T1000 (cell line): ENCODE data around the gene XPNPEP3.
"Not testable (repeated sequence)": the region's sequence is repeated elsewhere in the genome, so short reads cannot be mapped to it uniquely, and the experiment has no call there.

Source experiments
- DNase-seq: peaks from one replicate; lab custom pipeline; 2025; ENCODE audit warnings: mixed read lengths; lab: John Stamatoyannopoulos, UW

XPNPEP3 gene

GRCh38 chr22:40857309-40857855, 434 bp downstream of the XPNPEP3 start:
- DNase-seq: no peak

GRCh38 chr22:40862013-40862412, 5.1 kb downstream of the XPNPEP3 start, which contains the start of gene DNAJB7:
Gene DNAJB7 (minus strand): TSS chr22:40862113. CDS start chr22:40861994, 119 bp downstream.
- DNase-seq: no peak

GRCh38 chr22:40862537-40862936, 5.6 kb downstream of the XPNPEP3 start:
- DNase-seq: no peak

- no peak for DNase-seq
These were observed 10.2 kb downstream of the XPNPEP3 start for GRCh38 chr22:40867109-40867508.

GRCh38 chr22:40868379-40868778, 11.4 kb downstream of the XPNPEP3 start:
- not testable (repeated sequence) for DNase-seq

- DNase-seq: no peak
These were observed 17.1 kb downstream of the XPNPEP3 start for GRCh38 chr22:40874016-40874415.

GRCh38 chr22:40875111-40875510, 18.2 kb downstream of the XPNPEP3 start:
- DNase-seq: no peak

GRCh38 chr22:40876907-40877306, 20.0 kb downstream of the XPNPEP3 start:
- DNase-seq: no peak

GRCh38 chr22:40877488-40877887, 20.5 kb downstream of the XPNPEP3 start:
- DNase-seq: no peak

GRCh38 chr22:40878922-40879321, 22.0 kb downstream of the XPNPEP3 start:
- no peak for DNase-seq

GRCh38 chr22:40889116-40889515, 32.2 kb downstream of the XPNPEP3 start:
- no peak for DNase-seq

- no peak for DNase-seq
These were observed 33.9 kb downstream of the XPNPEP3 start for GRCh38 chr22:40890881-40891280.

GRCh38 chr22:40894417-40894816, 37.5 kb downstream of the XPNPEP3 start:
- no peak for DNase-seq

- no peak for DNase-seq
These were observed 42.0 kb downstream of the XPNPEP3 start for GRCh38 chr22:40898850-40899357.

GRCh38 chr22:40904101-40904500, 47.2 kb downstream of the XPNPEP3 start:
- DNase-seq: no peak

GRCh38 chr22:40908895-40909294, 51.9 kb downstream of the XPNPEP3 start:
- no peak for DNase-seq

GRCh38 chr22:40911772-40912171, 54.8 kb downstream of the XPNPEP3 start:
- no peak for DNase-seq

GRCh38 chr22:40912987-40913386, 56.0 kb downstream of the XPNPEP3 start:
- DNase-seq: not testable (repeated sequence)

GRCh38 chr22:40919446-40919845, 62.5 kb downstream of the XPNPEP3 start:
- DNase-seq: no peak

- no peak for DNase-seq
These were observed 63.6 kb downstream of the XPNPEP3 start for GRCh38 chr22:40920526-40920925.

- no peak for DNase-seq
These were observed 65.7 kb downstream of the XPNPEP3 start for GRCh38 chr22:40922484-40923303.

GRCh38 chr22:40928657-40929056, 71.7 kb downstream of the XPNPEP3 start:
- DNase-seq: no peak

GRCh38 chr22:40932396-40932795, 75.4 kb downstream of the XPNPEP3 start:
- DNase-seq: no peak
